GM12878 (cell line): ENCODE measurements around the gene PLXNA4. TPM values are rescaled to one million over a fixed set of nuclear protein-coding genes. Genes with fewer than 3 reads are reported as not detected.

Source experiments
- ATAC-seq: fragments of 200-7000 bp; cut with Tn5 transposase; 3 replicates; pipeline ENCODE4 v1.9.1; 2020; ENCODE audit warnings: mild to moderate bottlenecking, moderate library complexity
- BruUV-seq: library from RNA; stranded (reverse); fragments of 400-500 nt; replicated peaks from 2 replicates; lab custom pipeline; 2021; lab: Mats Ljungman, UMichigan
- CTCF ChIA-PET: fragments of 300-600 bp; sonication (Branson Sonifier 250); formaldehyde crosslinking; extraction: SDS; loops from one replicate; lab custom pipeline; 2021; ENCODE audit warnings: inconsistent platforms; lab: Yijun Ruan, JAX
- POLR2A ChIA-PET: fragments of 350-600 bp; formaldehyde crosslinking; extraction: SDS; loops from one replicate; lab custom pipeline; 2021; ENCODE audit warnings: inconsistent platforms; lab: Charles Lee
- RAD21 ChIA-PET: fragments of 300-600 bp; sonication (Branson Sonifier 250); formaldehyde crosslinking; loops from one replicate; lab custom pipeline; 2023; ENCODE audit warnings: antibody characterized with exemption; ENCODE audit not compliant: unreplicated experiment; lab: Charles Lee
- SMC1A ChIA-PET: fragments of 300-600 bp; sonication (Branson Sonifier 250); formaldehyde crosslinking; loops from one replicate; lab custom pipeline; 2023; ENCODE audit not compliant: unreplicated experiment, uncharacterized antibody; lab: Charles Lee
- DNase-seq: peaks from one replicate; pipeline ENCODE4 v3.0.0-alpha.2; 2011; ENCODE audit warnings: low read depth, low spot score
- FAIRE-seq: peaks from 3 replicates; lab custom pipeline; 2011; peaks lifted over from hg19 to GRCh38; lab: Jason Lieb, UNC
- H2AFZ ChIP-seq: 2 replicates; pipeline ENCODE4 v1.6.0; 2011; ENCODE audit warnings: low read depth, low read length, control low read depth; ENCODE audit not compliant: control insufficient read depth
- H3K27ac ChIP-seq: 2 replicates; pipeline ENCODE4 v1.5.1; 2011; ENCODE audit warnings: control low read depth; ENCODE audit not compliant: control insufficient read depth, insufficient read depth
- H3K27me3 ChIP-seq, 2 experiments: replicated peaks in 1 of 2; 2 replicates each; pipeline versions ENCODE4 v1.6.0 to v1.6.1; 2011; ENCODE audit warnings: low read length in 1 of 2; ENCODE audit not compliant: control insufficient read depth in 2 of 2, insufficient read depth in 2 of 2
- H3K36me3 ChIP-seq, 2 experiments: 2 replicates each; pipeline ENCODE4 v1.5.1; 2011; ENCODE audit warnings: low read length in 1 of 2; ENCODE audit not compliant: control insufficient read depth in 2 of 2, insufficient read depth in 2 of 2
- H3K4me1 ChIP-seq: 2 replicates; pipeline ENCODE4 v1.6.1; 2011; ENCODE audit warnings: mild to moderate bottlenecking, low read length, moderate library complexity, mixed read lengths; ENCODE audit not compliant: control insufficient read depth, insufficient read depth
- H3K4me2 ChIP-seq: 2 replicates; pipeline ENCODE4 v1.6.0; 2011; ENCODE audit warnings: control low read depth; ENCODE audit not compliant: control insufficient read depth, insufficient read depth
- H3K4me3 ChIP-seq: fragments of 200-600 bp; sonication (generic); 2 replicates; pipeline ENCODE4 v1.5.1; 2016
- H3K79me2 ChIP-seq: 2 replicates; pipeline ENCODE4 v1.6.0; 2011; ENCODE audit warnings: low read length; ENCODE audit not compliant: control insufficient read depth, insufficient read depth
- H3K9ac ChIP-seq: 2 replicates; pipeline ENCODE4 v1.8.0; 2011; ENCODE audit warnings: low read length, control low read depth, mixed read lengths; ENCODE audit not compliant: control insufficient read depth, insufficient read depth
- H3K9me3 ChIP-seq: replicated peaks from 3 replicates; pipeline ENCODE4 v1.5.1; 2011; ENCODE audit warnings: mild to moderate bottlenecking, low read length; ENCODE audit not compliant: control insufficient read depth, insufficient read depth
- H4K20me1 ChIP-seq: 2 replicates; pipeline ENCODE4 v1.6.0; 2011; ENCODE audit not compliant: control insufficient read depth, insufficient read depth
- ATF7 ChIP-seq: fragments of 450-650 bp; IDR thresholded peaks from 2 replicates; pipeline ENCODE4 v1.6.1; 2016; ENCODE audit warnings: low read depth, mild to moderate bottlenecking
- BACH1 ChIP-seq: fragments of 450-650 bp; IDR thresholded peaks from 2 replicates; pipeline ENCODE4 v1.6.1; 2017; ENCODE audit warnings: mild to moderate bottlenecking, borderline replicate concordance
- BCL11A ChIP-seq: IDR thresholded peaks from 2 replicates; pipeline ENCODE4 v1.6.1; 2011; ENCODE audit warnings: low read depth, low read length
- BHLHE40 ChIP-seq, 2 experiments: fragments of 450-650 bp in 1 of 2; IDR thresholded peaks; 2 replicates each; pipeline ENCODE4 v1.6.1; 2011 to 2017; ENCODE audit warnings: low read depth in 2 of 2, borderline replicate concordance in 1 of 2, improper control_type of control experiment in 1 of 2, low read length in 1 of 2, mild to moderate bottlenecking in 1 of 2
- CREB1 ChIP-seq: IDR thresholded peaks from 2 replicates; pipeline ENCODE4 v1.6.1; 2012; ENCODE audit warnings: low read depth, mild to moderate bottlenecking, inconsistent platforms
- EP300 ChIP-seq, 2 experiments: fragments of 150-350 bp in 1 of 2; IDR thresholded peaks; 2 replicates each; pipeline ENCODE4 v1.6.1; 2011 to 2012; ENCODE audit warnings: low read depth in 2 of 2, low read length in 2 of 2, borderline replicate concordance in 1 of 2, improper control_type of control experiment in 1 of 2, inconsistent platforms in 1 of 2; ENCODE audit not compliant: control insufficient read depth in 1 of 2
- HDAC6 ChIP-seq: fragments of 200-600 bp; sonication (generic); IDR thresholded peaks from one replicate; pipeline ENCODE4 v1.8.0; 2017; ENCODE audit warnings: antibody characterized with exemption; ENCODE audit not compliant: unreplicated experiment
- KAT2A ChIP-seq: conservative IDR thresholded peaks from 2 replicates; pipeline ENCODE4 v1.6.1; 2011; ENCODE audit warnings: low read depth, low read length; ENCODE audit not compliant: control insufficient read depth
- MLLT1 ChIP-seq: fragments of 450-650 bp; IDR thresholded peaks from 2 replicates; pipeline ENCODE4 v1.6.1; 2016; ENCODE audit warnings: mild to moderate bottlenecking
- MTA2 ChIP-seq: fragments of 450-650 bp; IDR thresholded peaks from 2 replicates; pipeline ENCODE4 v1.6.1; 2016; ENCODE audit warnings: low read depth, mild to moderate bottlenecking, moderate library complexity
- NR2C1 ChIP-seq: fragments of 450-650 bp; IDR thresholded peaks from 2 replicates; pipeline ENCODE4 v1.6.1; 2017; ENCODE audit warnings: antibody characterized with exemption, mild to moderate bottlenecking, moderate library complexity
- RFX5 ChIP-seq: IDR thresholded peaks from 2 replicates; pipeline ENCODE4 v1.6.1; 2011; ENCODE audit warnings: low read depth, low read length, improper control_type of control experiment
- SMC3 ChIP-seq: IDR thresholded peaks from 2 replicates; pipeline ENCODE4 v1.6.1; 2011; ENCODE audit warnings: low read length, improper control_type of control experiment, borderline replicate concordance
- SREBF2 ChIP-seq: IDR thresholded peaks from 2 replicates; pipeline ENCODE4 v1.6.1; 2012; ENCODE audit warnings: mild to moderate bottlenecking, low read length
- ZBTB11 ChIP-seq: fragments of 450-650 bp; formaldehyde crosslinking; IDR thresholded peaks from 2 replicates; pipeline ENCODE4 v1.5.0; 2022; ENCODE audit warnings: mild to moderate bottlenecking, missing genetic modification characterization
- ZNF207 ChIP-seq: fragments of 450-650 bp; IDR thresholded peaks from 2 replicates; pipeline ENCODE4 v1.6.1; 2014; ENCODE audit warnings: antibody characterized with exemption, mild to moderate bottlenecking, borderline replicate concordance
- ZNF622 ChIP-seq: fragments of 450-650 bp; IDR thresholded peaks from 2 replicates; pipeline ENCODE4 v1.6.1; 2017; ENCODE audit warnings: mild to moderate bottlenecking, inconsistent platforms
- WGBS: methylation state at CpG from one replicate; pipeline ENCODE4 v1.1.6; 2016; ENCODE audit warnings: low lambda C conversion rate; ENCODE audit not compliant: insufficient replicate concordance, insufficient coverage; ENCODE audit errors: missing lambda C conversion rate; 5-methylcytosine and 5-hydroxymethylcytosine counted together
- in situ Hi-C: fragments of 300-500 bp; cut with MboI; formaldehyde crosslinking; loops from 9 replicates; pipeline ENCODE4 v1.14.3; 2018; ENCODE audit warnings: mixed read lengths
- intact Hi-C: fragments of 100-400 bp; cut with micrococcal nuclease; formaldehyde crosslinking; loops from one replicate; pipeline ENCODE4 v1.14.2; 2022; ENCODE audit not compliant: unreplicated experiment
- polyA plus RNA-seq, 11 experiments: library from polyadenylated mRNA; depleted of rRNA in 4 of 11; unstranded in 6 of 11; stranded (reverse) in 5 of 11; fragments of >200 nt; fragmentation: Nextera tagmentation in 4 of 11; fragmentation: Illumina TruSeq in 1 of 11; extraction: Ambion mirVana in 4 of 11; extraction: Trizol in 1 of 11; gene quantifications; 1 replicate in 1 of 11; 2 replicates in 10 of 11; pipeline versions ENCODE4 v1.2.1 to v1.2.3, GENCODE V29; 2011 to 2016; ENCODE audit warnings: inconsistent platforms in 2 of 11, missing spikeins in 2 of 11, low read depth in 1 of 11
- total RNA-seq, 4 experiments: library from RNA; depleted of rRNA in 3 of 4; stranded (reverse); fragments of >200 nt in 3 of 4; fragmentation: Illumina TruSeq in 1 of 4; extraction: Trizol in 1 of 4; gene quantifications; 2 replicates each; pipeline versions ENCODE4 v1.2.1 to v1.2.3, GENCODE V29; 2013 to 2021

PLXNA4 gene
- total and polyA plus RNA-seq, 10 of the 15 experiments (the other 5 are each of a cell fraction or from before 2014, with no cell fraction given): 0.03 TPM; not detected in 9

GRCh38 chr7:132565885-132566284 lies 10.4 kb downstream of the PLXNA4 start (continued):
- TF ChIP-seq ATF7 (no peak), MLLT1 (no peak)
- TF ChIP-seq, all 136 proteins: peak for 0

DNA sequence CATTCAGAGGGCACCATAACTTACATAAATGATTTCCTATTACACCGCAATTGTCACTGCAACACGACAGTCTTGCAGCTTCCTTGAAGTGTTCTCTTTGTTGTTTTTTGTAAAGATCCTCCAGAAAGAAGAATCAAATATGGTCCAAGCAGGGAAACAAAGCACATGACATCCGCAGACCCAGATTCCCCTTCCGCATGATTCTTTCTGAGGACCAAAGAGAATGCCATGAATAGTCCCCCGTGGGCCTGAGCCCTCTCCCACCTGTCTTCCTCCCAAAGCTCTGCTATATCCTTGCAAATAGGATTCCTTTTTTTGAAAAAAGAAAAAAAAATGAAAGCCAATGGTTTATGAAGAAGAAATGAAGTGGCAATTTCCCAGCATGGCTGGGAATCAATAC lies 10.8 kb downstream of the PLXNA4 start:
- FAIRE-seq (no peak), DNase-seq (no peak), ATAC-seq (no peak)
- H3K9ac ChIP-seq: no peak overlapping the region
- ChIA-PET POLR2A (no interaction called here), RAD21 (no interaction called here), CTCF (no interaction called here), SMC1A (no interaction called here)
- no peaks in the 10 kb centered on the region for H3K79me2 ChIP-seq
- H3K4me3 ChIP-seq: no peak overlapping the region
- H3K9me3 ChIP-seq: no peaks in the 10 kb centered on the region
- no peaks in the 10 kb centered on the region for H3K36me3 ChIP-seq
- H3K27ac ChIP-seq: no peak overlapping the region
- in situ Hi-C loops (no loop called here), intact Hi-C loops (no loop called here)
- no peak overlapping the region for H2AFZ ChIP-seq
- BruUV-seq: no TSS peak
- no peaks in the 10 kb centered on the region for H3K4me1 ChIP-seq
- peaks cover 2 to 6% of the 10 kb centered on the region in 2 experiments; a peak in 2 of 4 replicates for H3K27me3 ChIP-seq
- WGBS: 43% methylated on average over 5 of the region's 5 CpGs
- no peak overlapping the region for H3K4me2 ChIP-seq
- H4K20me1 ChIP-seq: no peaks in the 10 kb centered on the region
- TF ChIP-seq HDAC6 (no peak), MTA2 (no peak), SREBF2 (no peak), SMC3 (no peak), RFX5 (no peak), EP300 (IDR thresholded peaks at IDR 0.05; ENCODE audit: borderline replicate concordance in 1 of 2, control insufficient read depth in 1 of 2, low read depth in 2 of 2, low read length in 2 of 2) (no peak), ZNF207 (no peak), CREB1 (no peak), ZBTB11 (CRISPR knock-in tag) (no peak), BCL11A (no peak), NR2C1 (no peak), BHLHE40 (IDR thresholded peaks at IDR 0.05; ENCODE audit: borderline replicate concordance in 1 of 2, low read depth in 2 of 2, low read length in 1 of 2) (no peak), BACH1 (no peak), ZNF622 (no peak), KAT2A (no peak)
